Retina (tissue), 1 donor: Measurements from ENCODE around the gene RMRP.

Experiments used
- DNase-seq: peaks from one replicate; pipeline ENCODE4 v3.0.0-alpha.2; 2016

RMRP gene

GRCh38 chr9:35609001-35609819 lies 48.6 kb downstream of the RMRP start:
- no peak for DNase-seq

GRCh38 chr9:35608221-35608620 lies 49.6 kb downstream of the RMRP start:
- DNase-seq: no peak
